22Rv1 (cell line): ENCODE measurements around the gene COL13A1.

Experiments used
- ZFX ChIP-seq: fragments of 450-650 bp; IDR thresholded peaks from 2 replicates; pipeline ENCODE4 v1.6.1; 2017; ENCODE audit warnings: antibody characterized with exemption, borderline replicate concordance
- TF ChIP-seq, protein P1 (sequence below): fragments of 450-650 bp; IDR thresholded peaks from 2 replicates; pipeline ENCODE4 v1.5.1; 2017; ENCODE audit warnings: mild to moderate bottlenecking

- TF ChIP-seq, protein P1, sequence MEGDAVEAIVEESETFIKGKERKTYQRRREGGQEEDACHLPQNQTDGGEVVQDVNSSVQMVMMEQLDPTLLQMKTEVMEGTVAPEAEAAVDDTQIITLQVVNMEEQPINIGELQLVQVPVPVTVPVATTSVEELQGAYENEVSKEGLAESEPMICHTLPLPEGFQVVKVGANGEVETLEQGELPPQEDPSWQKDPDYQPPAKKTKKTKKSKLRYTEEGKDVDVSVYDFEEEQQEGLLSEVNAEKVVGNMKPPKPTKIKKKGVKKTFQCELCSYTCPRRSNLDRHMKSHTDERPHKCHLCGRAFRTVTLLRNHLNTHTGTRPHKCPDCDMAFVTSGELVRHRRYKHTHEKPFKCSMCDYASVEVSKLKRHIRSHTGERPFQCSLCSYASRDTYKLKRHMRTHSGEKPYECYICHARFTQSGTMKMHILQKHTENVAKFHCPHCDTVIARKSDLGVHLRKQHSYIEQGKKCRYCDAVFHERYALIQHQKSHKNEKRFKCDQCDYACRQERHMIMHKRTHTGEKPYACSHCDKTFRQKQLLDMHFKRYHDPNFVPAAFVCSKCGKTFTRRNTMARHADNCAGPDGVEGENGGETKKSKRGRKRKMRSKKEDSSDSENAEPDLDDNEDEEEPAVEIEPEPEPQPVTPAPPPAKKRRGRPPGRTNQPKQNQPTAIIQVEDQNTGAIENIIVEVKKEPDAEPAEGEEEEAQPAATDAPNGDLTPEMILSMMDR: no peak
- no peak for TF ChIP-seq ZFX
These were observed 44.7 kb downstream of the COL13A1 start for GRCh38 chr10:69846293-69846921.
